ENCODE data around the gene RBKS.

Gene RBKS

GRCh38 chr2:27736031-27736889 lies 153.9 kb downstream of the RBKS start:
- Histone ChIP-seq H3K4me3 (peak overlapping the region; percentile 52 to 55), H3K27me3 (no peaks in the 10 kb centered on the region), H3K4me1 (peaks cover 0 to 28% (median 15%) of the 10 kb centered on the region in 4 donors), H3K36me3 (no peaks in the 10 kb centered on the region), H3K27ac (peak overlapping the region; percentile 81 to 89), H3K9me3 (no peaks in the 10 kb centered on the region)
- intact Hi-C loops (cut with DNase I; ENCODE audit: low total_unique reads) = no loop called here
- TF ChIP-seq CTCF (IDR thresholded peaks at IDR 0.05) = no peak
- DNase-seq = no peak

- no peaks in the 10 kb centered on the region for H3K36me3 ChIP-seq
- TF ChIP-seq CTCF (IDR thresholded peaks at IDR 0.05) = no peak
- intact Hi-C loops (cut with DNase I; ENCODE audit: low total_unique reads) = no loop called here
- no peaks in the 10 kb centered on the region for H3K27me3 ChIP-seq
- peak overlapping the region; percentile 81 to 89 for H3K27ac ChIP-seq
- H3K4me3 ChIP-seq = peak overlapping the region; percentile 52 to 55
- peak; percentile 80 to 90 for DNase-seq
- H3K4me1 ChIP-seq = peaks cover 0 to 31% (median 15%) of the 10 kb centered on the region in 4 donors
- H3K9me3 ChIP-seq = no peaks in the 10 kb centered on the region
Observed at GRCh38 chr2:27735263-27735904, 154.8 kb downstream of the RBKS start.

DNA sequence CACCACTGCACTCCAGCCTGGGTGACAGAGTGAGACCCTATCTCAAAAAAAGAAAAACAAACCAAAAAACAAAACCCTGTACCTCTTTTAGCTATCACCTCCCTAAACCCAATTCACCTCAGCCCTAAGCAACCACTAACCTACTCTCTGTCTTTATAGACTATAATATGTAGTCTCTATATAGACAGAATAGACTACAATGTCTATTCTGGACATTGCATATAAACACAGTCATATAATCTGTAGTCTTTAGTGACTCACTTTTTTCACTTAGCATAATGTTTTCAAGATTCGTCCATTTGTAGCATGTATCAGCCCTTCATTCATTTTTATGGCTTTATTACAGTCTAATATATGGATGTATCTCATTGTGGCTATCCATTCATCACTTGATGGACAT lies 155.9 kb downstream of the RBKS start:
- intact Hi-C loops (cut with DNase I; ENCODE audit: low total_unique reads) = no loop called here
- DNase-seq = no peak
- Histone ChIP-seq H3K4me1 (peaks cover 0 to 40% (median 15%) of the 10 kb centered on the region in 4 donors), H3K4me3 (no peak overlapping the region), H3K9me3 (no peaks in the 10 kb centered on the region), H3K36me3 (no peaks in the 10 kb centered on the region), H3K27ac (no peak overlapping the region), H3K27me3 (no peaks in the 10 kb centered on the region)
- no peak for TF ChIP-seq CTCF (IDR thresholded peaks at IDR 0.05)

All from tibial artery (tissue), 4 donors.